Measurements from ENCODE around the gene PCSK9. TPM values are rescaled to one million over a fixed set of nuclear protein-coding genes. Genes with fewer than 3 reads are reported as not detected.
A peak's percentile ranks its signal among the peaks of the same experiment; 100 is the strongest.

The PCSK9 gene
- total RNA-seq, 2 experiments from 2014 or later: not detected

DNA sequence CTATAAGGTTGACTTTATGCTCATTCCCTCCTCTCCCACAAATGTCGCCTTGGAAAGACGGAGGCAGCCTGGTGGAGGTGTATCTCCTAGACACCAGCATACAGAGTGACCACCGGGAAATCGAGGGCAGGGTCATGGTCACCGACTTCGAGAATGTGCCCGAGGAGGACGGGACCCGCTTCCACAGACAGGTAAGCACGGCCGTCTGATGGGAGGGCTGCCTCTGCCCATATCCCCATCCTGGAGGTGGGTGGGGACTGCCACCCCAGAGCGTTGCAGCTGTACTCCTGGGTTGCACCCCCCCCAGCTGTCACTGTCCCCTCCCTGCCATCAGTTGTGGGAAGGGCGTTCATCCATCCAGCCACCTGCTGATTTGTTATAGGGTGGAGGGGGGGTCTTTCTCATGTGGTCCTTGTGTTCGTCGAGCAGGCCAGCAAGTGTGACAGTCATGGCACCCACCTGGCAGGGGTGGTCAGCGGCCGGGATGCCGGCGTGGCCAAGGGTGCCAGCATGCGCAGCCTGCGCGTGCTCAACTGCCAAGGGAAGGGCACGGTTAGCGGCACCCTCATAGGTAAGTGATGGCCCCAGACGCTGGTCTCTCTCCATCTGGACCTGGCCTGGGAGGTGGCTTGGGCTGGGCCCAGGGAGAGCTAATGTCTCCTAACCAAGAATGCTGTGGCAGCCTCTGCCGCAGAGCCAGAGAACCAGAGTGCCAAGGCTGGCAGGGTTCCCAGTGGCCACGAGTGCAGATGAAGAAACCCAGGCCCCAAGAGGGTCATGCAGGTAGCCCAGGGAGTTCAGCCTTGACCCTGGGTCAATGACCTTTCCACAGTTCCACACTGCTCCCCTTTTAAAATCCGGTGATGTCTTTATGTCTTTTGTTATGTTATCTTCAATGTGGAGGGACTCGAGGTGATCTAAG, 13.1 kb downstream of the PCSK9 start:
- Mint-ChIP-seq H3K27me3 (no peaks in the 10 kb centered on the region), H3K4me1 (ENCODE audit: low read depth) (no peaks in the 10 kb centered on the region), H3K4me3 (no peak overlapping the region), H3K9me3 (no peaks in the 10 kb centered on the region), H3K36me3 (ENCODE audit: low read depth) (no peaks in the 10 kb centered on the region), H3K27ac (no peak overlapping the region)
- H3K27ac ChIP-seq (ENCODE audit: low read depth in 1 of 2, low read length in 2 of 2): no peak overlapping the region
- TF ChIP-seq, protein P1, sequence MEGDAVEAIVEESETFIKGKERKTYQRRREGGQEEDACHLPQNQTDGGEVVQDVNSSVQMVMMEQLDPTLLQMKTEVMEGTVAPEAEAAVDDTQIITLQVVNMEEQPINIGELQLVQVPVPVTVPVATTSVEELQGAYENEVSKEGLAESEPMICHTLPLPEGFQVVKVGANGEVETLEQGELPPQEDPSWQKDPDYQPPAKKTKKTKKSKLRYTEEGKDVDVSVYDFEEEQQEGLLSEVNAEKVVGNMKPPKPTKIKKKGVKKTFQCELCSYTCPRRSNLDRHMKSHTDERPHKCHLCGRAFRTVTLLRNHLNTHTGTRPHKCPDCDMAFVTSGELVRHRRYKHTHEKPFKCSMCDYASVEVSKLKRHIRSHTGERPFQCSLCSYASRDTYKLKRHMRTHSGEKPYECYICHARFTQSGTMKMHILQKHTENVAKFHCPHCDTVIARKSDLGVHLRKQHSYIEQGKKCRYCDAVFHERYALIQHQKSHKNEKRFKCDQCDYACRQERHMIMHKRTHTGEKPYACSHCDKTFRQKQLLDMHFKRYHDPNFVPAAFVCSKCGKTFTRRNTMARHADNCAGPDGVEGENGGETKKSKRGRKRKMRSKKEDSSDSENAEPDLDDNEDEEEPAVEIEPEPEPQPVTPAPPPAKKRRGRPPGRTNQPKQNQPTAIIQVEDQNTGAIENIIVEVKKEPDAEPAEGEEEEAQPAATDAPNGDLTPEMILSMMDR (IDR thresholded peaks at IDR 0.05): no peak
- no peaks in the 10 kb centered on the region for H3K9me3 ChIP-seq (ENCODE audit: control insufficient read depth in 1 of 2, insufficient read depth in 1 of 2, low read length in 2 of 2)
- no peaks in the 10 kb centered on the region for H3K36me3 ChIP-seq (ENCODE audit: insufficient read depth, low read length)
- CTCF ChIA-PET: no interaction called here
- ATAC-seq (ENCODE audit: poor library complexity) (no peak), DNase-seq (no peak)
- intact Hi-C loops (cut with DNase I, micrococcal nuclease): no loop called here
- H3K27me3 ChIP-seq (ENCODE audit: control insufficient read depth in 1 of 2, insufficient read depth in 2 of 2, low read length in 2 of 2): no peaks in the 10 kb centered on the region
- H3K4me1 ChIP-seq (ENCODE audit: insufficient read depth, low read length): no peaks in the 10 kb centered on the region
- POLR2A ChIA-PET: no interaction called here
- H3K4me3 ChIP-seq (ENCODE audit: low read length): no peak overlapping the region

DNA sequence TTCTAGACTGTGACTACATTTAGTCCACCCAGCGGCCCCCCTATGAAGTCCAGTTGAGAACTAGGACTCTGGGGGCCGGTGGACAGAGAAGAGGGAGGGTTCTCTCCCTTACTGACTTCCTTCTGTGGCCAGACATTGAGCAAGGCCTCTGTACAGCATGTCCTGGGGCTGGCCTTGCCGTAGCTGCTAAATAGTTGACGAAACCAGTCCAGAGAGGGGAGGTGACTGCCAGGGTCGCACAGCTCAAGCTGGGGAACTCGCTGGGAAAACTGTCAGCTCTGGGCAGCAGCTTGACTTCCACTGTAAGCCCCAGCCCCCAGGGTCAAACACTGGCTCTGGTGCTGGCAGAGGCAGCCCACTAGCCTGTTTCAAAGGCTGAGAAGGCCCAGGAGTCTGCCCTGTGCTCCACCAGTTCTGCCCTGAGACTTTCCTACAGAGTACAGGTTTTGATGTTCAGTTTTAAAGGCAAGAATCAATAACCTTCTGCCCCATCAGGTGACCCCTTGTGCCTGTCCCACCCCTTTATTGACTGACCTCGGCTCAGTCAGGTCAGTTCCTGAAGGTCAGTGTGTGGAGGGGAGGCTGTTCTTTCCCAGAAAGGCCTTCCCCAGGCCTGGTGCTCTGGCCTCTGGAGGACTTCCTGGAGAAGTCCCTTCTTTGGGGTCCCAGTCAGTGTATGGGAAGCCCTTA, 14.1 kb downstream of the PCSK9 start:
- Mint-ChIP-seq H3K4me1 (ENCODE audit: low read depth) (no peaks in the 10 kb centered on the region), H3K36me3 (ENCODE audit: low read depth) (no peaks in the 10 kb centered on the region), H3K27me3 (no peaks in the 10 kb centered on the region), H3K27ac (no peak overlapping the region), H3K9me3 (no peaks in the 10 kb centered on the region), H3K4me3 (no peak overlapping the region)
- DNase-seq (no peak), ATAC-seq (ENCODE audit: poor library complexity) (no peak)
- TF ChIP-seq, protein P1 (IDR thresholded peaks at IDR 0.05): no peak
- Histone ChIP-seq H3K27me3 (ENCODE audit: control insufficient read depth in 1 of 2, insufficient read depth in 2 of 2, low read length in 2 of 2) (no peaks in the 10 kb centered on the region), H3K4me1 (ENCODE audit: insufficient read depth, low read length) (no peaks in the 10 kb centered on the region), H3K27ac (ENCODE audit: low read depth in 1 of 2, low read length in 2 of 2) (no peak overlapping the region), H3K4me3 (ENCODE audit: low read length) (no peak overlapping the region), H3K36me3 (ENCODE audit: insufficient read depth, low read length) (no peaks in the 10 kb centered on the region), H3K9me3 (ENCODE audit: control insufficient read depth in 1 of 2, insufficient read depth in 1 of 2, low read length in 2 of 2) (no peaks in the 10 kb centered on the region)
- intact Hi-C loops (cut with DNase I, micrococcal nuclease): no loop called here
- CTCF ChIA-PET: no interaction called here
- POLR2A ChIA-PET: no interaction called here

DNA sequence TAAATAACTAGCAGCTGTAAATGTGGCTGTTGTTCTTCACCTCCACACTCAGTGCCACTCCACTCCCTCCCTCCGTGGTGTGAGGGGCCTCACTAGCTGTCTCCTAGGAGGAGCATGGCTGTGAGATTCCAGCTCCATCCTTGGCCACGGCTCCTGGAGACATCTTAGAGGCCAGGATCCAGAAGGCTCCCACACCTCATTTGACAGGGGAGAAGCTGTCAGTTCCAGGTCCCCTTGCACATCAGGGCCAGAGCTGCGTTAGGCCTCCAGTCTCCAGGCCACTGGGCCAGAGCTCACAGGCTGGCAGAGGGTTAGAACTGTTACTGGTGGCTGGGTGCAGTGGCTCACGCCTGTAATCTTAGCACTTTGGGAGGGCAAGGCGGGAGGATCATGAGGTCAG, 15.0 kb downstream of the PCSK9 start:
- intact Hi-C loops (cut with DNase I, micrococcal nuclease): no loop called here
- ChIA-PET CTCF (no interaction called here), POLR2A (no interaction called here)
- Mint-ChIP-seq H3K27ac (no peak overlapping the region), H3K27me3 (no peaks in the 10 kb centered on the region), H3K9me3 (no peaks in the 10 kb centered on the region), H3K4me1 (ENCODE audit: low read depth) (no peaks in the 10 kb centered on the region), H3K36me3 (ENCODE audit: low read depth) (no peaks in the 10 kb centered on the region), H3K4me3 (no peak overlapping the region)
- Histone ChIP-seq H3K4me3 (ENCODE audit: low read length) (no peak overlapping the region), H3K9me3 (ENCODE audit: control insufficient read depth in 1 of 2, insufficient read depth in 1 of 2, low read length in 2 of 2) (no peaks in the 10 kb centered on the region), H3K36me3 (ENCODE audit: insufficient read depth, low read length) (no peaks in the 10 kb centered on the region), H3K27me3 (ENCODE audit: control insufficient read depth in 1 of 2, insufficient read depth in 2 of 2, low read length in 2 of 2) (no peaks in the 10 kb centered on the region), H3K4me1 (ENCODE audit: insufficient read depth, low read length) (no peaks in the 10 kb centered on the region), H3K27ac (ENCODE audit: low read depth in 1 of 2, low read length in 2 of 2) (no peak overlapping the region)
- DNase-seq: peak in 1 of 14 experiments; percentile 25
- TF ChIP-seq, protein P1 (IDR thresholded peaks at IDR 0.05): no peak
- no peak for ATAC-seq (ENCODE audit: poor library complexity)

All from CD4-positive, alpha-beta T cell (primary cell).